GF-D8 (cell line): ENCODE data around the gene LINC00237.

Source experiments
- DNase-seq: peaks from one replicate; lab custom pipeline; 2025; lab: John Stamatoyannopoulos, UW

Gene LINC00237

GRCh38 chr20:21125072-21125848 lies 19.1 kb upstream of the LINC00237 start:
- no peak for DNase-seq

- DNase-seq: no peak
Observed at GRCh38 chr20:21124190-21124589, 18.0 kb upstream of the LINC00237 start.

- no peak for DNase-seq
Observed at GRCh38 chr20:21118782-21119181, 12.6 kb upstream of the LINC00237 start.

- no peak for DNase-seq
Observed at GRCh38 chr20:21118138-21118537, 12.0 kb upstream of the LINC00237 start.

- DNase-seq: no peak
Observed at GRCh38 chr20:21117521-21117920, 11.4 kb upstream of the LINC00237 start.

GRCh38 chr20:21114584-21114983 lies 8.4 kb upstream of the LINC00237 start:
- DNase-seq: no peak

- no peak for DNase-seq
Observed at GRCh38 chr20:21113697-21114096, 7.5 kb upstream of the LINC00237 start.

GRCh38 chr20:21111416-21111815 lies 5.3 kb upstream of the LINC00237 start:
- DNase-seq: no peak

GRCh38 chr20:21110811-21111210 lies 4.7 kb upstream of the LINC00237 start:
- DNase-seq: no peak

- no peak for DNase-seq
Observed at GRCh38 chr20:21109144-21109543, 3.0 kb upstream of the LINC00237 start.

GRCh38 chr20:21105429-21106170 lies 558 bp downstream of the LINC00237 start:
- no peak for DNase-seq

- DNase-seq: no peak
Observed at GRCh38 chr20:21104921-21105320, 1.2 kb downstream of the LINC00237 start.

GRCh38 chr20:21104466-21104761 lies 1.7 kb downstream of the LINC00237 start:
- no peak for DNase-seq

GRCh38 chr20:21103582-21104465 lies 2.3 kb downstream of the LINC00237 start:
- no peak for DNase-seq

- no peak for DNase-seq
Observed at GRCh38 chr20:21102603-21103311, 3.4 kb downstream of the LINC00237 start.

- DNase-seq: no peak
Observed at GRCh38 chr20:21101932-21102575, 4.1 kb downstream of the LINC00237 start.

- no peak for DNase-seq
Observed at GRCh38 chr20:21101453-21101931, 4.7 kb downstream of the LINC00237 start.

GRCh38 chr20:21100578-21101452 lies 5.3 kb downstream of the LINC00237 start:
- no peak for DNase-seq

- no peak for DNase-seq
Observed at GRCh38 chr20:21099751-21100577, 6.2 kb downstream of the LINC00237 start.
